Stimulated activated CD4-positive, alpha-beta T cell treated with anti-CD3 and anti-CD28 coated beads, Interleukin-15, amount 100 ng/mL, for 48 hours (primary cell): Measurements from ENCODE around the gene CDC42EP5.
"Not testable (repeated sequence)": the region's sequence is repeated elsewhere in the genome, so short reads cannot be mapped to it uniquely, and the experiment has no call there.

ENCODE experiments used
- DNase-seq, 2 donors: peaks; one replicate each; pipeline ENCODE4 v3.0.0-alpha.2; 2020; ENCODE audit warnings: low read depth in 2 of 2

The CDC42EP5 gene

GRCh38 chr19:54448774-54449700 lies 24.1 kb downstream of the CDC42EP5 start, which contains the start of gene LENG8:
Gene LENG8 (plus strand): TSS chr19:54449199. CDS start chr19:54451345, 2,146 bp downstream.
- peak; percentile 95 to 97 for DNase-seq

GRCh38 chr19:54448040-54448773 lies 24.9 kb downstream of the CDC42EP5 start:
- no peak for DNase-seq

- DNase-seq: not testable (repeated sequence)
Measured at GRCh38 chr19:54446349-54446748, 26.7 kb downstream of the CDC42EP5 start.

GRCh38 chr19:54444737-54445136 lies 28.4 kb downstream of the CDC42EP5 start:
- no peak for DNase-seq

GRCh38 chr19:54440641-54441040 lies 32.5 kb downstream of the CDC42EP5 start:
- DNase-seq: no peak

- no peak for DNase-seq
Measured at GRCh38 chr19:54439174-54439851, 33.8 kb downstream of the CDC42EP5 start.

GRCh38 chr19:54436628-54437252 lies 36.4 kb downstream of the CDC42EP5 start:
- no peak for DNase-seq

GRCh38 chr19:54436031-54436523 lies 37.0 kb downstream of the CDC42EP5 start:
- no peak for DNase-seq

- DNase-seq: no peak
Measured at GRCh38 chr19:54435551-54436016, 37.5 kb downstream of the CDC42EP5 start.

GRCh38 chr19:54434873-54435214 lies 38.3 kb downstream of the CDC42EP5 start:
- DNase-seq: no peak

- no peak for DNase-seq
Measured at GRCh38 chr19:54434112-54434872, 38.8 kb downstream of the CDC42EP5 start.

- no peak for DNase-seq
Measured at GRCh38 chr19:54433697-54434096, 39.4 kb downstream of the CDC42EP5 start.

- DNase-seq: no peak
Measured at GRCh38 chr19:54432144-54432738, 40.9 kb downstream of the CDC42EP5 start.

- DNase-seq: no peak
Measured at GRCh38 chr19:54431255-54431838, 41.7 kb downstream of the CDC42EP5 start.

- peak in 1 of 2 donors; percentile 40 for DNase-seq
Measured at GRCh38 chr19:54430306-54431254, 42.5 kb downstream of the CDC42EP5 start.

GRCh38 chr19:54429545-54430227 lies 43.4 kb downstream of the CDC42EP5 start:
- DNase-seq: no peak

- no peak for DNase-seq
Measured at GRCh38 chr19:54429176-54429495, 44.0 kb downstream of the CDC42EP5 start.
